ENCODE data around the gene CLEC18C. TPM values are rescaled to one million over a fixed set of nuclear protein-coding genes. Genes with fewer than 3 reads are reported as not detected.

CLEC18C gene
- total and polyA plus RNA-seq, 2 donors (not counting 1 experiment from before 2014, with no cell fraction given) = 0.01 to 0.17 TPM

DNA sequence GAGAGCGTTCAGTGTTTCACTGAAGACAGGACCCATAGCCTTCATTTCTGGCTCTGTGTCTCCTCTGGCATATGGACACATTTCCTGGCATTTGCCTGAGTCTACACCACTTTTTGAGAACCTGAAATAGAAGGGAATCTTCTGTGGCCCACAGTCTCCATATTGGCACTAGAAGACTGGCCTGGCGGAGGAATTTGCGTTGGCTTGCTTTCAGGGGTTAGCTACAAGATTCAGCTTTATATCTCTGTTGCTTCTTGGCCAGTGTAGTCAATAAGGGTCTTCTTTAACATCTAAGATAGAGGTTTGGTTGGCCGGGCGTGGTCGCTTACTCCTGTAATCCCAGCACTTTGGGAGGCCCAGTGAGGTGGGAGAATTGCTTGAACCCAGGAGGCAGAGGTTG lies 12.8 kb upstream of the CLEC18C start:
- no peaks in the 10 kb centered on the region for H3K9me3 ChIP-seq (ENCODE audit: control insufficient read depth, insufficient read depth, low read depth, low read length)
- no peak for DNase-seq (ENCODE audit: low read depth in 2 of 2)
- no peaks in the 10 kb centered on the region for H3K79me2 ChIP-seq (ENCODE audit: control insufficient read depth, insufficient read depth, low read length)
- peaks cover 11% of the 10 kb centered on the region for H3K36me3 ChIP-seq (ENCODE audit: control insufficient read depth, insufficient read depth, low read length)
- no peak overlapping the region for H3K9ac ChIP-seq (ENCODE audit: insufficient read depth, low read length)
- H3K27me3 ChIP-seq (ENCODE audit: control insufficient read depth, insufficient read depth, low read length) = no peaks in the 10 kb centered on the region
- H3K27ac ChIP-seq (ENCODE audit: insufficient read depth, low read length) = no peak overlapping the region
- H3K4me1 ChIP-seq (ENCODE audit: control insufficient read depth, extremely low read depth, insufficient read depth, low read length) = peaks cover 7% of the 10 kb centered on the region
- no peaks in the 10 kb centered on the region for H4K20me1 ChIP-seq (ENCODE audit: control insufficient read depth, extremely low read depth, insufficient read depth, low read length)
- no peak overlapping the region for H3K4me2 ChIP-seq (ENCODE audit: extremely low read depth, insufficient read depth, low read length)
- H2AFZ ChIP-seq (ENCODE audit: low read length) = no peak overlapping the region
- TF ChIP-seq, protein P1, sequence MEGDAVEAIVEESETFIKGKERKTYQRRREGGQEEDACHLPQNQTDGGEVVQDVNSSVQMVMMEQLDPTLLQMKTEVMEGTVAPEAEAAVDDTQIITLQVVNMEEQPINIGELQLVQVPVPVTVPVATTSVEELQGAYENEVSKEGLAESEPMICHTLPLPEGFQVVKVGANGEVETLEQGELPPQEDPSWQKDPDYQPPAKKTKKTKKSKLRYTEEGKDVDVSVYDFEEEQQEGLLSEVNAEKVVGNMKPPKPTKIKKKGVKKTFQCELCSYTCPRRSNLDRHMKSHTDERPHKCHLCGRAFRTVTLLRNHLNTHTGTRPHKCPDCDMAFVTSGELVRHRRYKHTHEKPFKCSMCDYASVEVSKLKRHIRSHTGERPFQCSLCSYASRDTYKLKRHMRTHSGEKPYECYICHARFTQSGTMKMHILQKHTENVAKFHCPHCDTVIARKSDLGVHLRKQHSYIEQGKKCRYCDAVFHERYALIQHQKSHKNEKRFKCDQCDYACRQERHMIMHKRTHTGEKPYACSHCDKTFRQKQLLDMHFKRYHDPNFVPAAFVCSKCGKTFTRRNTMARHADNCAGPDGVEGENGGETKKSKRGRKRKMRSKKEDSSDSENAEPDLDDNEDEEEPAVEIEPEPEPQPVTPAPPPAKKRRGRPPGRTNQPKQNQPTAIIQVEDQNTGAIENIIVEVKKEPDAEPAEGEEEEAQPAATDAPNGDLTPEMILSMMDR (conservative IDR thresholded peaks at IDR 0.05 in 1 of 2, IDR thresholded peaks at IDR 0.05 in 1 of 2; ENCODE audit: low read depth in 1 of 2, low read length in 2 of 2) = no peak
- TF ChIP-seq EZH2 (IDR thresholded peaks at IDR 0.05; ENCODE audit: low read length, missing control alignments) = no peak
- no peak overlapping the region for H3K4me3 ChIP-seq (replicated peaks in 1 of 4; ENCODE audit: control extremely low read depth in 1 of 4, insufficient read depth in 1 of 4, low read depth in 3 of 4, low read length in 4 of 4)

DNA sequence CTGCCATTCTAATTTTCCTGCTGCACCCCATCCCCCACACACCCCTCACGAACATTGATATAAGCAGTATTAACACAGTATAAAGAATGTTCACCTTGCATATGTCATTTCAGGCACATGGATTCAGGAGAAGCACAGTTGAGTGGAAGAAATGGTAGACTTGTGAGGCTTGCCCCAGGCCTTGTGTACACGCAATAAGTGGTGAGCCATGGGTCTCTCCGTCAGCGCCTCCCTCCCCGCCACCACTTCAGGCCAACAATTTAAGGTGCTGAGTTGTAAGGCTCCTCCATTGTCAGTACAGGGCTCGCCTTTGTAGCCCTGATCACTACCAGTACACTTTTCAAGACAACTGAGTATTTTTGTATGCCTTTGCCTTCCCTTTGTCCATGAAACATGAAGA lies 12.2 kb upstream of the CLEC18C start:
- no peak for TF ChIP-seq EZH2 (IDR thresholded peaks at IDR 0.05; ENCODE audit: low read length, missing control alignments)
- TF ChIP-seq, protein P1 (conservative IDR thresholded peaks at IDR 0.05 in 1 of 2, IDR thresholded peaks at IDR 0.05 in 1 of 2; ENCODE audit: low read depth in 1 of 2, low read length in 2 of 2) = no peak
- Histone ChIP-seq H3K9me3 (ENCODE audit: control insufficient read depth, insufficient read depth, low read depth, low read length) (no peaks in the 10 kb centered on the region), H3K79me2 (ENCODE audit: control insufficient read depth, insufficient read depth, low read length) (no peaks in the 10 kb centered on the region), H4K20me1 (ENCODE audit: control insufficient read depth, extremely low read depth, insufficient read depth, low read length) (no peaks in the 10 kb centered on the region), H2AFZ (ENCODE audit: low read length) (no peak overlapping the region), H3K4me3 (replicated peaks in 1 of 4; ENCODE audit: control extremely low read depth in 1 of 4, insufficient read depth in 1 of 4, low read depth in 3 of 4, low read length in 4 of 4) (no peak overlapping the region), H3K36me3 (ENCODE audit: control insufficient read depth, insufficient read depth, low read length) (peaks cover 10% of the 10 kb centered on the region), H3K27ac (ENCODE audit: insufficient read depth, low read length) (no peak overlapping the region), H3K4me1 (ENCODE audit: control insufficient read depth, extremely low read depth, insufficient read depth, low read length) (peaks cover 7% of the 10 kb centered on the region), H3K27me3 (ENCODE audit: control insufficient read depth, insufficient read depth, low read length) (no peaks in the 10 kb centered on the region), H3K4me2 (ENCODE audit: extremely low read depth, insufficient read depth, low read length) (no peak overlapping the region), H3K9ac (ENCODE audit: insufficient read depth, low read length) (no peak overlapping the region)
- no peak for DNase-seq (ENCODE audit: low read depth in 2 of 2)

- H3K4me3 ChIP-seq (replicated peaks in 1 of 4; ENCODE audit: control extremely low read depth in 1 of 4, insufficient read depth in 1 of 4, low read depth in 3 of 4, low read length in 4 of 4) = no peak overlapping the region
- no peak overlapping the region for H3K4me2 ChIP-seq (ENCODE audit: extremely low read depth, insufficient read depth, low read length)
- H3K9me3 ChIP-seq (ENCODE audit: control insufficient read depth, insufficient read depth, low read depth, low read length) = no peaks in the 10 kb centered on the region
- no peak overlapping the region for H2AFZ ChIP-seq (ENCODE audit: low read length)
- H3K27me3 ChIP-seq (ENCODE audit: control insufficient read depth, insufficient read depth, low read length) = no peaks in the 10 kb centered on the region
- H3K79me2 ChIP-seq (ENCODE audit: control insufficient read depth, insufficient read depth, low read length) = no peaks in the 10 kb centered on the region
- TF ChIP-seq EZH2 (IDR thresholded peaks at IDR 0.05; ENCODE audit: low read length, missing control alignments) = no peak
- TF ChIP-seq, protein P1 (conservative IDR thresholded peaks at IDR 0.05 in 1 of 2, IDR thresholded peaks at IDR 0.05 in 1 of 2; ENCODE audit: low read depth in 1 of 2, low read length in 2 of 2) = no peak
- H3K4me1 ChIP-seq (ENCODE audit: control insufficient read depth, extremely low read depth, insufficient read depth, low read length) = peaks cover 7% of the 10 kb centered on the region
- H3K9ac ChIP-seq (ENCODE audit: insufficient read depth, low read length) = no peak overlapping the region
- H3K27ac ChIP-seq (ENCODE audit: insufficient read depth, low read length) = no peak overlapping the region
- H3K36me3 ChIP-seq (ENCODE audit: control insufficient read depth, insufficient read depth, low read length) = peaks cover 5% of the 10 kb centered on the region
- H4K20me1 ChIP-seq (ENCODE audit: control insufficient read depth, extremely low read depth, insufficient read depth, low read length) = no peaks in the 10 kb centered on the region
- DNase-seq (ENCODE audit: low read depth in 2 of 2) = peak; percentile 71 to 77
Measured at GRCh38 chr16:70162041-70162451, 11.5 kb upstream of the CLEC18C start.

Measured in fibroblast of lung (primary cell).